Cardiac fibroblast (primary cell): Measurements from ENCODE around the gene TFEB.

ENCODE experiments used
- DNase-seq, 2 donors: peaks; one replicate each; pipeline versions ENCODE4 v3.0.0 to v3.0.0-alpha.2; 2010; ENCODE audit warnings: low read depth in 2 of 2
- H3K4me3 ChIP-seq, 2 donors: replicated peaks in 1 of 2; 1 replicate in 1 of 2; 2 replicates in 1 of 2; pipeline ENCODE4 v1.5.1; 2011; ENCODE audit warnings: low read depth in 2 of 2, low read length in 2 of 2, mild to moderate bottlenecking in 2 of 2, moderate library complexity in 1 of 2
- CTCF ChIP-seq: IDR thresholded peaks from one replicate; pipeline ENCODE4 v1.5.1; 2011; ENCODE audit warnings: low read depth, mild to moderate bottlenecking, low read length, inconsistent platforms

The TFEB gene

GRCh38 chr6:41683523-41684310 is 51.7 kb downstream of the TFEB start:
- H3K4me3 ChIP-seq, result peak overlapping the region; percentile 15 to 26
- peak; percentile 72 to 81 for DNase-seq
- TF ChIP-seq CTCF, result peak; percentile 88

GRCh38 chr6:41683273-41683522 is 52.2 kb downstream of the TFEB start:
- H3K4me3 ChIP-seq, result peak overlapping the region; percentile 15 to 26
- DNase-seq, result peak in 1 of 2 donors; percentile 16
- no peak for TF ChIP-seq CTCF

- no peak for DNase-seq
- no peak for TF ChIP-seq CTCF
- peak overlapping the region in 1 of 2 donors; percentile 26 for H3K4me3 ChIP-seq
Observed at GRCh38 chr6:41682497-41683272, 52.7 kb downstream of the TFEB start.

GRCh38 chr6:41682056-41682477 is 53.3 kb downstream of the TFEB start:
- no peak overlapping the region for H3K4me3 ChIP-seq
- peak; percentile 87 for TF ChIP-seq CTCF
- DNase-seq, result peak; percentile 94

GRCh38 chr6:41680182-41680965 is 55.0 kb downstream of the TFEB start:
- no peak for DNase-seq
- no peak for TF ChIP-seq CTCF
- H3K4me3 ChIP-seq, result no peak overlapping the region

- DNase-seq, result no peak
- no peak for TF ChIP-seq CTCF
- no peak overlapping the region for H3K4me3 ChIP-seq
Observed at GRCh38 chr6:41679696-41680095, 55.7 kb downstream of the TFEB start.
